Activated naive CD4-positive, alpha-beta T cell treated with anti-CD3 and anti-CD28 coated beads, Interleukin-2, amount 10 ng/mL, durations not matched to agents 7 days and 5 days (primary cell): ENCODE measurements around the gene CERS6.

Source experiments
- CTCF ChIA-PET: fragments of 350-600 bp; sonication (Branson Sonifier 250); formaldehyde crosslinking; loops from one replicate; lab custom pipeline; 2021; ENCODE audit warnings: antibody characterized with exemption; lab: Charles Lee
- DNase-seq: peaks from one replicate; pipeline ENCODE4 v3.0.0-alpha.2; 2020
- H3K27ac Mint-ChIP-seq: one replicate; pipeline ENCODE4 v1.8.0; 2021; ENCODE audit warnings: mild to moderate bottlenecking, moderate library complexity, mixed read lengths
- H3K27me3 Mint-ChIP-seq: one replicate; pipeline ENCODE4 v1.8.0; 2021; ENCODE audit warnings: mild to moderate bottlenecking, mixed read lengths
- H3K36me3 Mint-ChIP-seq: one replicate; pipeline ENCODE4 v1.8.0; 2021; ENCODE audit warnings: mixed read lengths
- H3K4me1 Mint-ChIP-seq: one replicate; pipeline ENCODE4 v1.8.0; 2021; ENCODE audit warnings: mixed read lengths
- H3K4me3 Mint-ChIP-seq: one replicate; pipeline ENCODE4 v1.8.0; 2021; ENCODE audit warnings: mild to moderate bottlenecking, moderate library complexity, mixed read lengths
- H3K9me3 Mint-ChIP-seq: one replicate; pipeline ENCODE4 v1.8.0; 2021; ENCODE audit warnings: mixed read lengths

The CERS6 gene

GRCh38 chr2:168796090-168796577, 340.1 kb downstream of the CERS6 start:
- H3K36me3 Mint-ChIP-seq: no peaks in the 10 kb centered on the region
- H3K9me3 Mint-ChIP-seq: no peaks in the 10 kb centered on the region
- no peaks in the 10 kb centered on the region for H3K27me3 Mint-ChIP-seq
- H3K4me3 Mint-ChIP-seq: no peak overlapping the region
- no peak overlapping the region for H3K27ac Mint-ChIP-seq
- DNase-seq: no peak
- CTCF ChIA-PET: no interaction called here
- no peaks in the 10 kb centered on the region for H3K4me1 Mint-ChIP-seq

DNA sequence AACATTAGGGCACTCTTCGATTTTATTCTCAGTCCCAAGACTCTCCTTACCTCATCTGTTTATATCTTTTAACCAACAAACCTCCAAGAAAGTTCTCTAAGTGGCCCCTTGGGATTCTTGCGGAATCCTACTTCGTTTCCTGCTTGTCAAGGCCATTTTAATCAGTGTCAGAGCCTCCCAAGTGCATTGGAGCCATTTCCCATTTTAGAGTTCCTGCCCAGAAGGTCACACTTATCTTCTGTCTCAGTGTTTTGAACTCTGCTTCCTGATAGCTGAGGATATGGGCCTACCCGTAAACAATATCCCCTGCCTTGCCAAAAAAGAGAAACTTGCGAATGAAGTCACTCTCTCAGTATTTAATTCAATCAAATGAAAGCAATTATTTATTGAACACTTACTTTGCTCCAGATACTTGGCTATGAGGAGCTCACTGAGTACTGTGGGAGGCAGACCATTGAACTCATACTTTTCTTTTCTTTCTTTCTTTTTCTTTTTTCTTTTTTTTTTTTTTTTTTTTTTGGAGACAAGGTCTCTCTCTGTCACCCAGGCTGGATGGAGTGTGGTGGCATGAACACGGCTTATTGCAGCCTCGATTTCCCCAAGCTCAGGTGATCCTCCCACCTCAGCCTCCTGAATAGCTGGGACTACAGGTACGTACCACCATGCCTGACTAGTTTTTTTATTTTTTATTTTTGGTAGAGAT, 340.7 kb downstream of the CERS6 start:
- H3K4me1 Mint-ChIP-seq: peaks cover 4% of the 10 kb centered on the region
- no peaks in the 10 kb centered on the region for H3K36me3 Mint-ChIP-seq
- no peaks in the 10 kb centered on the region for H3K9me3 Mint-ChIP-seq
- H3K4me3 Mint-ChIP-seq: no peak overlapping the region
- no peak overlapping the region for H3K27ac Mint-ChIP-seq
- DNase-seq: no peak
- no peaks in the 10 kb centered on the region for H3K27me3 Mint-ChIP-seq
- CTCF ChIA-PET: no interaction called here

DNA sequence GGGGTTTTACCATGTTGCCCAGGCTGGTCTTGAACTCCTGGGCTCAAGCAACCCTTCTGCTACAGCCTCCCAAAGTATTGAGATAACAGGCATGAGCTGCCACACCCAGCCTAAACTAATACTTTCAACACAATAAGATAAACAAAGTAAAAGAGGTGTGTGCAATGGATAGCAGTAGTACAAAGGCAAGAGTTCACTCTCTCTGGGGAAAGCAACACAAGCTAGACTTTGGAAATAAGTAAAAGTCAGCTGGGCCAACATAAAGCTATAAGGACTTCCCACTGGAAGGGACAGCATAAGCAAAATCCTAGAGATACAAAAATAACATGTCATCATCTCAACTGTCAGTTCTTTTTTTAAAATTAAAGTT, 341.2 kb downstream of the CERS6 start:
- Mint-ChIP-seq H3K27me3 (no peaks in the 10 kb centered on the region), H3K27ac (no peak overlapping the region), H3K36me3 (no peaks in the 10 kb centered on the region), H3K4me3 (no peak overlapping the region), H3K4me1 (peaks cover 10% of the 10 kb centered on the region), H3K9me3 (no peaks in the 10 kb centered on the region)
- CTCF ChIA-PET: interaction anchor here (1.1 kb wide), 1 partner anchor 449 kb away, joined by 4 read pairs; no protein-coding TSS in a partner anchor
- no peak for DNase-seq

DNA sequence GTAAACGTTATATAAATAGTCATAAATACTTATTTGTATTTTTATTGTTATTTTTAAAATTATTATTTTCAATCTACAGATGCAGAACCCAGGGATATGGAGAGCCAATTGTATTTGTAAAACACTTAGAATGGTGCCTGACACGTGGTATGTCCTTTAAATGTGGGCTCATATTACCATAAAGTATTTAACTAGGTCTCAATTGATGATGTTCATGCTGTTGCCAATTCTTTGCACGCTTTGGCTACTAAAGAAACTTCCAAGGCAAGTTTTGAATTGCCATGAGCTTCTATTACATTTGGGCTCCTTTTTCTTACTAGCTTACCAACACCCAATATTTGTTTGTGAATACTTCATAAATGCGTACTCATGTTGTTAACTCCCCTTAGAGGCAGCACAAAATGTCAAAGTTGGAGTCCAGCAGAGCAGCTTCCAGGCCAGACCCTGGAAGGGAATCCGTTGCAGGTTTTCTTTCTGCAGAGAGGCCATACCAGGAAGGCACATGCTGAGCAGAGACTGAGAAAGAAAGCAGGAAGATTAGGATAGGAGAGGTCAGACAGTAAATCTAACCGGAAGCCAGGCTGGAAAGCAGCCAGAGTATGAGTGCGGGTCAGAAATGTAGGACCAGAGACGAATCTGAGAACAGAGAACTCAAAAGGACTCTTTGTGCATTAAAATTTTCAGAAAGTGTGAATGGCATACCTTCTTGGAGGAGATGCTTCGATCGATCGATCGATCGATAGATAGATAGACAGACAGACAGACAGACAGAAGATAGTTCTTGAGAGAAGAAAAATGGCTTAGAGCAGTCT, 342.2 kb downstream of the CERS6 start:
- CTCF ChIA-PET: interaction anchor here (0.6 to 1.1 kb wide), 2 partner anchors 122 to 450 kb away, joined by 3 to 4 read pairs; no protein-coding TSS in a partner anchor
- Mint-ChIP-seq H3K9me3 (no peaks in the 10 kb centered on the region), H3K4me3 (no peak overlapping the region), H3K27me3 (no peaks in the 10 kb centered on the region), H3K27ac (no peak overlapping the region), H3K36me3 (no peaks in the 10 kb centered on the region), H3K4me1 (peaks cover 20% of the 10 kb centered on the region)
- DNase-seq: no peak

GRCh38 chr2:168798888-168799410, 342.9 kb downstream of the CERS6 start:
- Mint-ChIP-seq H3K36me3 (no peaks in the 10 kb centered on the region), H3K4me3 (no peak overlapping the region), H3K27ac (no peak overlapping the region), H3K9me3 (no peaks in the 10 kb centered on the region), H3K4me1 (peaks cover 24% of the 10 kb centered on the region), H3K27me3 (no peaks in the 10 kb centered on the region)
- DNase-seq: no peak
- CTCF ChIA-PET: interaction anchor here (0.6 kb wide), 1 partner anchor 121 kb away, joined by 3 read pairs; no protein-coding TSS in a partner anchor

GRCh38 chr2:168801471-168801870, 345.4 kb downstream of the CERS6 start:
- Mint-ChIP-seq H3K4me3 (no peak overlapping the region), H3K36me3 (no peaks in the 10 kb centered on the region), H3K27me3 (peaks cover 6% of the 10 kb centered on the region), H3K9me3 (no peaks in the 10 kb centered on the region), H3K27ac (peak overlapping the region; percentile 28), H3K4me1 (peaks cover 24% of the 10 kb centered on the region)
- DNase-seq: no peak
- CTCF ChIA-PET: interaction anchor here (0.6 to 2.0 kb wide), 2 partner anchors 455 to 499 kb away, joined by 3 to 4 read pairs; no protein-coding TSS in a partner anchor

DNA sequence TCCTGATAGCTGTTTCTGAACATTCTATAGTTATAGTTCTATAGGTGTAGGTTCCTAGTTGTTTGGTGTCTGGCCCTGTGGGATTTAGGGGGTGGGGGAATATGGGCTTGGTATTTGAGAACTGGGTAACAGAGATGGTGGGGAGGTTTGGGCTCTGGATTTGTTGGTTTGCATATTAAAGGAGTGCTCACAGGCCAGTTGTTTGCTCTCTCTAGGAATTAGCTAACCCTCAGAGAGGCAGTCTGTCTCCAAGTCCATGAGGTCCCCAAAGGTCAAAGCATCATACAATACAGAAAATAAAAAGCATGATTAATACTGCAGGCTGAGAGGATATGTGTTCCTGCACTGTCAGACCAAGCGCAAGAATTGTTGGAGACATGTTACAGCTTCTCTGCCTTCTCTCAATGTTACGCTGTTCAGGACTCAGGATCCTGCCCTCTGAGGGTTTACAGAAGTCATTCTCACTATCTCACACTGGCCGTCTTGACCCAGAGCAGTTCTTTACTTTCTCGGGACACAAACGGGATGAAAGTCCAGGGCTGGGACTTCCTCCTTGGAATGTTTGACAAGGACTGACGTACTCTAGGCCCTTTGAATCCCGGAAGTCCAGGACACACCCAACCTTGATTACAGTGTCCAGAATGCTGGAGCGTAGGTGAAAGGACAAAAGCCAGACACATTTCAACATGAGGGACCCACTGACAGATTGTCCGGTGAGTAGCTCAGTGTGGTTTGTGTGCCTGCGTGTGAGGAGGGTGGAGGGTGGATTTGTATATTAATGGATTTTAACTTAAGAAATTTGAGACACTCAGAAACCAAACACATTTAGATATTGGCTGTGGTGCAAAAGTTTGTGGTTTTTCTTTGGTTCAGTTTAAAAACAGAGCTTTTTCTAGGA, 346.1 kb downstream of the CERS6 start, which contains the start of gene NOSTRIN:
Gene NOSTRIN (plus strand): TSS at position 677 of the 898 bp plus-strand sequence. CDS start 10 bp downstream, at position 687.
- Mint-ChIP-seq H3K36me3 (no peaks in the 10 kb centered on the region), H3K4me1 (peaks cover 24% of the 10 kb centered on the region), H3K4me3 (peak within 1 kb of the TSS; percentile 8), H3K9me3 (no peaks in the 10 kb centered on the region), H3K27me3 (peaks cover 6% of the 10 kb centered on the region), H3K27ac (peak within 1 kb of the TSS; percentile 69)
- CTCF ChIA-PET: interaction anchor here (1.3 to 2.0 kb wide), 2 partner anchors 28 to 456 kb away, joined by 3 to 4 read pairs; no protein-coding TSS in a partner anchor
- peak; percentile 23 for DNase-seq

DNA sequence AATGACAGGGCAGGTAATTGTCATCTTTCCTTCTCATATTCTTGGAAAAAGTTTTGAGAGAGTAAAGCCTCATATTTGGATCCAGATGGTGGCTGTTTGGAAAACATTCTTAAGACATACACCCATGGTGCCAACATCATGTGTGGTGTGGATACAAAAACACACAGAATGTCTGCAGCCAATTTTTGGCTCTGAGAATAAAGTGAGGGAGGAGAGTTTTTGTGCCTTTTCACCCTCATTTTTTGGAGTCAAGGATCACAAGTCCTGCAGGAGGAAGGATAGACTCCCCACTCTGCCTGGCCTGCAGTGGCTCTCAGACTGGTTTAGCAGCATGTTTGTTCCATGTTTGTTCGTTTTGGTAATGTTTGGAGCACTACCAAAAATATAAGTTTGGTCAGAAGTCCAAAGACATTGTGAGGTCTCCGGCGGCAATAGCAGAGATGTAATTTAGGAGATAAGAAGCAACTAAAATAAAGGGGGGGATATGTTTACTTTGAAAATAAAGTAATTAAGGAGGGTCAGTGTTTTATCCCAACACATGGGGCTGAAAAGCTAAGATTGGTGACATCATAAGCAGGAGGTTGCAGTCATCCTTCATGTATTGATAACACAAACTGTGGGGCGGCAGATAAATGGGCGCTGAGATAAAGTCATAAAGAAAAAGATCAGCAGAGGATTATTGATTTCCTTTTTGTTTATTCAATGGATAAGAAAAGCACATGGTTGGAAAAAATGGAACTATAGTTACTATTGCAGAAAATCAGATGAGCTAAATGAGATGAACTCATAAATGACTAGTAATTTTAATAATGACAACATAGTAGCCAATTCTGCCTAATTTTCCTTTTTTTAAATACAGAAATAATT, 347.0 kb downstream of the CERS6 start:
- Mint-ChIP-seq H3K27ac (peak overlapping the region; percentile 69), H3K9me3 (no peaks in the 10 kb centered on the region), H3K36me3 (no peaks in the 10 kb centered on the region), H3K4me3 (no peak overlapping the region), H3K27me3 (peaks cover 6% of the 10 kb centered on the region), H3K4me1 (peaks cover 24% of the 10 kb centered on the region)
- CTCF ChIA-PET: interaction anchor here (1.3 to 2.0 kb wide), 2 partner anchors 29 to 457 kb away, joined by 3 to 4 read pairs; no protein-coding TSS in a partner anchor
- no peak for DNase-seq

DNA sequence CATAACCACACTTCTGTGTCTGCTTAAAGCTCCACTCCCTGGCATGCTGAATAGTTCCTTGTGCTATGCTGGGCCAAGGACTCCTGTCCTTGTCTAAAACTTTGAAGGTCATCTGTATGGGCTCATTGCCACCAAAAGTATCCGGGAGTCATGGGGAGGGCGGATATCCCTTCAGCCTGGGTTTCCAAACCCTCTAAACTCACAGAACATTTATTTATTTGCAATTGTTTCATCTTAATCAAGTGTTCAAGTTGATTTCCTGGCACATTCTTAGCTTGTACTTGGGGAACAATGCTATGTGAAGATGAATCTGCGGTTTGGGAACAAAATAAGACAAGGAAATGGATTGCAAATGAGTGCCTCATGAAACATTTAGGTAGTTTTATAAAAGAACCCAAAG, 348.1 kb downstream of the CERS6 start:
- Mint-ChIP-seq H3K27ac (no peak overlapping the region), H3K4me1 (peaks cover 24% of the 10 kb centered on the region), H3K4me3 (no peak overlapping the region), H3K9me3 (no peaks in the 10 kb centered on the region), H3K36me3 (no peaks in the 10 kb centered on the region), H3K27me3 (peaks cover 6% of the 10 kb centered on the region)
- CTCF ChIA-PET: interaction anchor here (1.0 to 1.2 kb wide), 2 partner anchors 11 to 36 kb away, joined by 3 read pairs; no protein-coding TSS in a partner anchor
- DNase-seq: no peak

DNA sequence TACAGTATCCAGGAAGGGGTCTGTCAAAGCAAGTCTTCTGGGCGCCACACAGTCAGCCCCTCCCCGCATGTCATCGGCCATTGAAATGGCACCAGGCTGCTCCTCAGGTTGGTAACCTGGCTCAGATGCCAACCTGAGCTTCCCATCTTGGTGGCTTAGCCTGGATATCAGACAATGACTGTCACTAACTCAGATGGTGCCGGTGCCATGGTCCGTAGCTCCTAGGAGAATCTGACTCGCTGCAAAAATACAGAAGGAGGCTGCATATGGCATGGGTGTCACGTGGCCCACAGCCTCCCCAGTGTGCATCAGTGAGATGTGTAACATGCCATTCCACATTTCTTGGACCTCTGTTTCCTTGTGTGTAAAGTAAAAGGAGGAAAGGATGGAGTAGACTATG, 349.5 kb downstream of the CERS6 start:
- Mint-ChIP-seq H3K36me3 (no peaks in the 10 kb centered on the region), H3K9me3 (no peaks in the 10 kb centered on the region), H3K4me1 (peaks cover 24% of the 10 kb centered on the region), H3K4me3 (no peak overlapping the region), H3K27me3 (peaks cover 6% of the 10 kb centered on the region), H3K27ac (no peak overlapping the region)
- DNase-seq: no peak
- CTCF ChIA-PET: no interaction called here

GRCh38 chr2:168809537-168809936, 353.5 kb downstream of the CERS6 start:
- no peaks in the 10 kb centered on the region for H3K9me3 Mint-ChIP-seq
- no peak overlapping the region for H3K27ac Mint-ChIP-seq
- H3K36me3 Mint-ChIP-seq: no peaks in the 10 kb centered on the region
- peaks cover 6% of the 10 kb centered on the region for H3K27me3 Mint-ChIP-seq
- CTCF ChIA-PET: no interaction called here
- no peak overlapping the region for H3K4me3 Mint-ChIP-seq
- H3K4me1 Mint-ChIP-seq: no peaks in the 10 kb centered on the region
- no peak for DNase-seq

GRCh38 chr2:168810235-168810634, 354.2 kb downstream of the CERS6 start:
- peaks cover 6% of the 10 kb centered on the region for H3K27me3 Mint-ChIP-seq
- no peaks in the 10 kb centered on the region for H3K9me3 Mint-ChIP-seq
- no peak overlapping the region for H3K4me3 Mint-ChIP-seq
- H3K4me1 Mint-ChIP-seq: no peaks in the 10 kb centered on the region
- H3K36me3 Mint-ChIP-seq: no peaks in the 10 kb centered on the region
- no peak overlapping the region for H3K27ac Mint-ChIP-seq
- CTCF ChIA-PET: no interaction called here
- DNase-seq: no peak
